Ectodermal cell (in vitro differentiated cells): ENCODE measurements around the gene MMAA.
"Not testable (repeated sequence)": the region's sequence is repeated elsewhere in the genome, so short reads cannot be mapped to it uniquely, and the experiment has no call there.

Source experiments
- H3K27ac ChIP-seq: 2 replicates; pipeline ENCODE4 v1.7.0; 2013; ENCODE audit warnings: mild to moderate bottlenecking, low read depth, low read length; ENCODE audit not compliant: insufficient read depth, poor library complexity, severe bottlenecking
- H3K27me3 ChIP-seq: 2 replicates; pipeline ENCODE4 v1.7.0; 2013; ENCODE audit warnings: mild to moderate bottlenecking, low read length; ENCODE audit not compliant: insufficient read depth, control insufficient read depth, poor library complexity, severe bottlenecking
- H3K36me3 ChIP-seq: one replicate; pipeline ENCODE4 v1.7.0; 2013; ENCODE audit warnings: low read length; ENCODE audit not compliant: control insufficient read depth, insufficient read depth
- H3K4me1 ChIP-seq: one replicate; pipeline ENCODE4 v1.7.0; 2013; ENCODE audit warnings: low read length; ENCODE audit not compliant: control insufficient read depth, insufficient read depth
- H3K4me3 ChIP-seq: 2 replicates; pipeline ENCODE4 v1.7.0; 2013; ENCODE audit warnings: low read depth, low read length, control low read depth; ENCODE audit not compliant: insufficient read depth
- H3K9me3 ChIP-seq: 2 replicates; pipeline ENCODE4 v1.7.0; 2013; ENCODE audit warnings: mild to moderate bottlenecking, low read length, moderate library complexity; ENCODE audit not compliant: control insufficient read depth
- whole genome bisulfite sequencing, 2 experiments: methylation state at CpG; one replicate each; pipeline ENCODE4 v1.1.7; 2013; ENCODE audit warnings: missing lambda C conversion rate in 2 of 2; 5-methylcytosine and 5-hydroxymethylcytosine counted together

MMAA gene

DNA sequence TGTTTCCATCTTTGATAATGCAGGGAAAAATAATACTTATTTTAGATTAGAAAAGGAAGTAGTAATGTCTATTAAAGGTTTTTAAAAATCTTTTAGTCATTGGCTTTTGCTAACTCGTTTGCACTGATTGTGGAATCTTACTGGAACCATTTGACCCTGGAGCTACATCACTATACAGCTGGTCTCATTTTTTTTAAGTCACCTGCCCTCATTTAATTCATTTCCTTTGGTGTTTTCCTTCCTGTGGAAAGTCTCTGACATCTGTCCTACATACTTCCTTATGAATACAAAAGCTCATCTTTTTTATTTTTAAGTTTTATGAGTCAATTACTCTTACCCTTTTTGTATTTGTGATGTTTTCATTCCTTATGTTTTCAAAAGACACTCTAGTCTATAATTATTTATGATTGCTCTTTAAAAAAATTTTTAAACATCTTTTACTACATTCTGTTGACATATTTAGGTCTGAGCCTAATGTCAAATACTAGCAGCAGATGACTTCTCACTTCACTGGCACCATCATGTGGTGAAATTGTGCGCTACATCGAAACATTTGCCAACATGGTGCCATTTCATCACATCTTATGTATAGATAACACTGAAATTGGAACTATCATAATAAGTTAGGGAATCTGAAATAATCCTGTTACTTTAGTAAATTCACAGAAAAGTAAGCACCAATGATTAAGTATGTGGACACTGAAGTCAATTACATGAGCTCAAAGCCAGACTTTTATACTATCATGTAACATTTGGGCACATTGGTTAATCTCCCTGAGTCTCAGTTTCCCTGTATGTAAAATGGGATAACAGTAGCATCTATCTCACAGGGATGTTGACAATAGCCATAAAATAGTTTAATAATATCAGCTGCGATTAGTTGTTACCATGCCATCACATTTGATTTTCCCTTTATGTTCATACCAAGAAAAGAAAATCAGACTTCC lies 9.4 kb upstream of the MMAA start:
- no peaks in the 10 kb centered on the region for H3K9me3 ChIP-seq
- H3K4me1 ChIP-seq = no peaks in the 10 kb centered on the region
- H3K4me3 ChIP-seq = no peak overlapping the region
- H3K27ac ChIP-seq = no peak overlapping the region
- H3K27me3 ChIP-seq = no peaks in the 10 kb centered on the region
- 78 to 88% methylated on average over 2 to 4 of the region's 4 CpGs for WGBS, 2 experiments
- H3K36me3 ChIP-seq = no peaks in the 10 kb centered on the region

DNA sequence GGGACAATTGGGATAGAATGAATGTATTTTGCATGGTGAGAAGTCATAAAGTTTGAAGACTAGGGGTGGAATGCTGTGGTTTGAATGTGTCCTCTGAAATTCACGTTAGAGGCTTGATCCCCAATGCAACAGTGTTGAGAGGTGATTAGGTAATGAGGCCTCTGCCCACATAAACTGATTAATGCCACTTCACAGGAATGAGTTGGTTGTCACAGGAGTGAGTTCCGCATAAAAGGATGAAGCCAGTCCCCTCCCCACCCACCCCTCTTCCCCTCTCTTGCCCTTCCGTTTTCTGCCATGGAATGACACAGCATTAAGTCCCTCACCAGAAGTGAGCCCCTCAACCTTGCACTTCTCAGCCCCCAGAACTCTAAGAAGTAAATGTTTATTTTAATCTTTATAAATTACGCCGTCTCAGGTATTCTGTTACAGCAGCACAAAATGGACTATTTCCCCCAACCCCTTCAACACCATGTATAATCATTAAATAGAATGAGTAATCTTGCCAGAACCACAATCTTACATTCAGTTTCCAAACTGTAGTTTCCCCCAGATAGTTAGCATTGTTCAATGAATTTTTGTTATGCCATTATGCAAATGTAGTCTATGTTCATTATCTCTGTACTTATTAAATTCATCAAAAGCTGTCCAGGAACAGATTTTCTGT lies 5.5 kb upstream of the MMAA start:
- H3K36me3 ChIP-seq = no peaks in the 10 kb centered on the region
- H3K4me1 ChIP-seq = peaks cover 7% of the 10 kb centered on the region
- H3K4me3 ChIP-seq = no peak overlapping the region
- no peak overlapping the region for H3K27ac ChIP-seq
- no peaks in the 10 kb centered on the region for H3K9me3 ChIP-seq
- WGBS, 2 experiments = 89 to 94% methylated on average over 5 of the region's 5 CpGs
- H3K27me3 ChIP-seq = no peaks in the 10 kb centered on the region

DNA sequence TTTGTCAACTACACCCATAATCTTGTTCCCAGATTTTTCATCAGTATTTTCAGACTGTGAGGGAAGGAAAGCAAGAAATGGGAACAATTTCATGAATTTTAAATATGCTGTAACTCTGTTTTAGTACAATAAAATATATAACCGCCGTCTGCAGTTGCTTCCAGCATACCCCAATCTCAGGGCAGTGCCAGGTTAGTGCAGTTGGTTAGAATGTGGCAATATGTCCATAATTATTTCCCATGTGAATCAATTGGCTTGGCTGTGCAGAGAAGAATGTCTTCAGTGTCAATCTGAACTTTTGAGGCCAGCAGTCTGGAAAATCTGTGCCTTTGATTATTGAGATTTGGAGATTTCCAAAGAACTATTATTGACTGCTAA lies 5.0 kb upstream of the MMAA start:
- Histone ChIP-seq H3K36me3 (no peaks in the 10 kb centered on the region), H3K9me3 (no peaks in the 10 kb centered on the region), H3K27ac (no peak overlapping the region), H3K4me3 (no peak overlapping the region), H3K27me3 (no peaks in the 10 kb centered on the region), H3K4me1 (peaks cover 7% of the 10 kb centered on the region)
- WGBS, 2 experiments = 85 to 88% methylated on average over 2 of the region's 2 CpGs

DNA sequence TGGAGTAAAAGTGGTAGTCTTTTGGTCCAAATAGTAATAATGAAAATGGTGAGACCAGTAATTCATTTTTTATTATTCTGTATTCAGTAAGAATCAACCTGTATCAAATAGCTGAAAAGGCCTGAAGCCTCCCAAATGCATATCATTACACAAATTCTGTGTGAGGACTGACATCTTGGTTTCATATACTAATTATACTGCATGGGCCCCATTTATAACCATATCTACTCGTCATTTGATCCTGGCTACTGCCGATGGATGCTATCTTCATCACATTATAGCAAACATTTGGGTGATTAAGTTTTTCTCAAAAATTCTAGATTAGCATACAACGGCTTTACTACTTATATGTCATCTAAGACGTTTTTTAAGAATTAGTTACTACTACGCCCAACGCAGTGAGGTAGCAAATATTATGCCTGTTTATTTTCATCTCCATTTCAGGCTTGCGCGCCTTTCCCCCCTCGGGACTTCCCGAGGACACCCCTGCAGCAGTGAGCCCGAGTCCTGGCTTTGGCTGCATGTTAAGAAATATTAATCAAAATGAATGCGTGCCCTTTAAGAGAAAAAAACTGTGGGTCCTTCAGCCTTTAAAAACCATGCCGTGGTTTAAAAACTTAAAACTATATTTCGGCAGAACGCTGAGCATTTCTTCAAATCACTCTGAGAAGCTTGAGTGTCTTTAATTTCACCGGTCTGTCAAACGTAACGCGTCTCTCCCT lies 814 bp upstream of the MMAA start:
- WGBS, 2 experiments = 27 to 28% methylated on average over 19 of the region's 19 CpGs
- Histone ChIP-seq H3K9me3 (no peaks in the 10 kb centered on the region), H3K4me3 (peak overlapping the region; percentile 82), H3K36me3 (no peaks in the 10 kb centered on the region), H3K4me1 (peaks cover 7% of the 10 kb centered on the region), H3K27me3 (no peaks in the 10 kb centered on the region), H3K27ac (no peak overlapping the region)

DNA sequence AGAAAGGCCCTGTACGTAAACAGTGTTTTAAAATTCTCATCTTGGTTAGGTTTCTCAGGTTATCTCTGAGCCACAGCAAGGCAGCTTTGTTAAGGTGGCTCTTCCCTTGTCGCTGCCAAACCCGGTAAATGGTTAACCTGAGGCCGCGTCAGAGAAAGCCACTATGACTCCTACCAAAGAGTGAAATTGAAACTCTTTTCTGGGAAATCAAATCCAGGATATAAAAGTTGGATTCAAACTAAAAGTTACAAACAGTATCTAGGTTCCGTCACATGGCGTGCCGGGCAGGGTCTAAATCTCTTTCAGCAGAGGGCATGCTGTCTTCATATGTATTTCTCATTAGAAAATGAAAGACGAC lies 433 bp downstream of the MMAA start:
- 39 to 42% methylated on average over 8 of the region's 9 CpGs for whole genome bisulfite sequencing, 2 experiments
- Histone ChIP-seq H3K4me3 (peak overlapping the region; percentile 82), H3K27ac (no peak overlapping the region), H3K9me3 (no peaks in the 10 kb centered on the region), H3K36me3 (no peaks in the 10 kb centered on the region), H3K4me1 (peaks cover 7% of the 10 kb centered on the region), H3K27me3 (no peaks in the 10 kb centered on the region)

DNA sequence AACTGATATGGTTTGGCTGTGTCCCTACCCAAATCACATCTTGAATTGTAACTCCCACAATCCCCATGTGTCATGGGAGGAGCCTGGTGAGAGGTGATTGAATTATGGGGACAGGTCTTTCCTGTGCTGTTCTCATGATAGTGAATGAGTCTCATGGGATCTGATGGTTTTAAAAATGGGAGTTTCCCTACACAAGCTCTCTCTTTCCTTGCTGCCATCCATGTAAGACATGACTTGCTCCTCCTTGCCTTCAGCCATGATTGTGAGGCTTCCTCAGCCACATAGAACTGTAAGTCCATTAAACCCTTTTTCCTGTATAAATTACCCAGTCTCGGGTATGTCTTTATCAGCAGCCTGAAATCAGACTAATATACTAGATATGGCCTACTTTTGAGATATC lies 2.9 kb downstream of the MMAA start:
- WGBS, 2 experiments = 100% methylated on average over 1 of the region's 1 CpG; no CpG with 5 or more reads in 1 of the 2 experiments
- not testable (repeated sequence) for H3K4me1 ChIP-seq, H3K36me3 ChIP-seq, H3K27ac ChIP-seq, H3K9me3 ChIP-seq, H3K27me3 ChIP-seq, H3K4me3 ChIP-seq

DNA sequence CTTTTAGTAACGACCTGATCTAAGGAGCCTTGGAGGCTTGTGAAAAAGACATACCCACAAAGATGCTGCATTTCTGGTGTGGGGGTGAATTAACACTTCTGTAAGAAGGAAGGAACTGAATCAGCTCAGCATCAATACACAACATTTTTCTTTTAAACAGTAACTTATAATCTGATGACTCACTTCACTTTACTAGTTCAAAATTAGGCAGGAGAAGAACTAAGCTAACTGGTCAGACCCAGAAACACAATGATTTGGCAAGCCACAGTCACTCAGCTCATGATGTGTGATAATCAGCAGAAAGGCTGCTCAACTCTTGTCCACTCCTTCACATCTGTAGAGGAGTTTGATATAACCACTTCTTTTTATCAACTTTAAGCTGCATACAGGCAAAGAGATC lies 4.6 kb downstream of the MMAA start:
- Histone ChIP-seq H3K27ac (no peak overlapping the region), H3K4me1 (no peaks in the 10 kb centered on the region), H3K36me3 (no peaks in the 10 kb centered on the region), H3K9me3 (no peaks in the 10 kb centered on the region), H3K27me3 (no peaks in the 10 kb centered on the region), H3K4me3 (no peak overlapping the region)
- WGBS, 2 experiments = 83% methylated on average over 1 of the region's 1 CpG; no CpG with 5 or more reads in 1 of the 2 experiments

DNA sequence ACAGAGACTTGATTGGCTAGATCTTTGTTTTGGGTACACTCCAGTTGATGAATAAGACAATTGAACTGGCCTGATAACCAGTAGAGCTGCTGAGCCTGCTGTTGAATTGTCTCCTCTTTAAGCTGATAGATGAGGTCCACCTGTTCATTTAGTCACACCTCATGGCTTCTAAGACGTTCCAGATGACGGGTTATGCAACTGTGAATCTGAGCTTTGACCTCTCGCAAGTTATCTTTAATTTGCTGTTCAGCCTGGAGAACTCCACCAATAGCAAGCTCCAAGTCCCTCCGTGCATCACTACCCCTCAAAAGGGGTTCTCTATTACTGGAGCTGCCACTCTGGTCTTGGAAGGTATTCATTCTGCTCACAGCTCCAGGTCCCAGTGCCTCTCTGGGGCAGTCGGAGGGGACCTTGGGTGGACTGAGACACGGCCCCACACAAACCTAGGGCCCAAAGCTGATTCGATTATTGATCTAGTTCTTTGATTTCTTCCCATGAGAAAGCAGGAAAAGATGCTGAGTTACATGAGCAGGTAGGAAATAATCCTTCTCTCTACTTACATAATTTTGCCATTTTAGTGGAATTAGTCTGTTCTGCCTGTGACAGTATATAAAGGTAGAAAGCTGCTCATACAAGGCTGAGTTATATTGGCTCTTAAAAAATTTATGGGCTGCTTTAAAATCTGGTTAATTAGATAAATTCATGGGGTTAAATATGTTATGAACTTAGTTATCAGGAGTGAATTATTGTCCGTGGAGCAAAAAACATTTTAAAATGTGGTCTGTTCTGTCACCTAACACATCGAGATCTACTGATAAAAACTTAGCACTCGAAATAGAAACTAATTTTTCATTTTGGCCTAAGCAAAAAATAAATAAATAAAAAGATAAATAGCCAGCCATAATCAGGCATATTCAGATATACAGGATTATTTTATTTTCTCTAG lies 6.8 kb downstream of the MMAA start:
- 95% methylated on average over 10 of the region's 10 CpGs for WGBS, 2 experiments
- Histone ChIP-seq H3K4me3 (no peak overlapping the region), H3K27ac (no peak overlapping the region), H3K27me3 (no peaks in the 10 kb centered on the region), H3K36me3 (no peaks in the 10 kb centered on the region), H3K9me3 (no peaks in the 10 kb centered on the region), H3K4me1 (no peaks in the 10 kb centered on the region)

DNA sequence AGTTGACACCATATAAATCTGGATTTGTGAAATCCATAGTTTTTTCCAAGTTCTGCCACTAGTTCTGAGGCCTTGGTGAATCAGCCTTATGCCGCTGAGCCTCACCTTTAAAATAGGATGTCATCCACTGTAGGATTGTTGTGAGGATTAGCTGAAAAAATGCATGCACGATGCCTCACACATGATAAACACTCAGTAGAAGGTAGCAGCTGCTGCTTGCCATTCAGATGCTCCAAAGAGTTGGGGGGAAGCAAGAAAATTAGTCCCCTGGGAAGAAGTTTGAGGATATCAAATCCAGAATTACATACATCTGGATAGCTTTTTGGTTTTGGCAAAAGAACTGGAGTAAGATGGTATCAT lies 7.4 kb downstream of the MMAA start:
- Histone ChIP-seq H3K4me1 (no peaks in the 10 kb centered on the region), H3K27me3 (no peaks in the 10 kb centered on the region), H3K9me3 (no peaks in the 10 kb centered on the region), H3K4me3 (no peak overlapping the region), H3K27ac (no peak overlapping the region), H3K36me3 (no peaks in the 10 kb centered on the region)
- WGBS, 2 experiments = 88% methylated on average over 2 of the region's 2 CpGs
